GM19025 (cell line): ENCODE data around the gene USP17L25.
"Not testable (repeated sequence)": the region's sequence is repeated elsewhere in the genome, so short reads cannot be mapped to it uniquely, and the experiment has no call there.

Experiments used
- ATAC-seq: cut with Tn5 transposase; IDR thresholded peaks from one replicate; pipeline ENCODE4 v1.9.1; 2021; ENCODE audit warnings: mild to moderate bottlenecking, low read depth, moderate library complexity; ENCODE audit not compliant: unreplicated experiment

USP17L25 gene, protein sequence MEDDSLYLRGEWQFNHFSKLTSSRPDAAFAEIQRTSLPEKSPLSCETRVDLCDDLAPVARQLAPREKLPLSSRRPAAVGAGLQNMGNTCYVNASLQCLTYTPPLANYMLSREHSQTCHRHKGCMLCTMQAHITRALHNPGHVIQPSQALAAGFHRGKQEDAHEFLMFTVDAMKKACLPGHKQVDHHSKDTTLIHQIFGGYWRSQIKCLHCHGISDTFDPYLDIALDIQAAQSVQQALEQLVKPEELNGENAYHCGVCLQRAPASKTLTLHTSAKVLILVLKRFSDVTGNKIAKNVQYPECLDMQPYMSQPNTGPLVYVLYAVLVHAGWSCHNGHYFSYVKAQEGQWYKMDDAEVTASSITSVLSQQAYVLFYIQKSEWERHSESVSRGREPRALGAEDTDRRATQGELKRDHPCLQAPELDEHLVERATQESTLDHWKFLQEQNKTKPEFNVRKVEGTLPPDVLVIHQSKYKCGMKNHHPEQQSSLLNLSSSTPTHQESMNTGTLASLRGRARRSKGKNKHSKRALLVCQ

GRCh38 chr4:9329611-9330010, at the start of gene USP17L25:
Gene USP17L25, plus strand, starts transcription at chr4:9329911. Its CDS starts 0 bp downstream, at chr4:9329911.
- ATAC-seq = not testable (repeated sequence)

DNA sequence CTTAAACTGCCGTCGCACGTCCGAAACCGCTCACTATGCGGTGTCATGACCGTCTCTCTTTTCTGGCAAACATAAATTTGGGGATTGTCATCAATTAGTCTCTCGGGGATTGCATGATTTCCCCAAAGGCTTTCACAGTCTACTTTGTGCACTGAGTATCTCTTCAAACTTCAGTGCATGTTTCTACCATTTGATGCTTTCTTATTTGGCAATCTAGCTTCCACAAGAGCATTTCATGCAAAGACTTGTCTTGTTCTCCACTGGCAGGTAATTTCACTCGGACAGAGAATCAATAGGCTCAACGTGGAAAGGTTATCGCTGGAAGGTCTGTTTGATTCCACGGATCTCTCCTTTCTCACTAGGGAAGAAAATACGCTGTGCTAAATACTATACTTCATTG, 5.5 kb upstream of the USP17L25 start:
- ATAC-seq = not testable (repeated sequence)

GRCh38 chr4:9324865-9325264, 4.8 kb upstream of the USP17L25 start, which contains the start of gene USP17L24:
Gene USP17L24, plus strand, starts transcription at chr4:9325165. Its CDS starts 0 bp downstream, at chr4:9325165.
- ATAC-seq = not testable (repeated sequence)

- ATAC-seq = not testable (repeated sequence)
These were observed 4.6 kb downstream of the USP17L25 start, which contains the start of gene USP17L26 for GRCh38 chr4:9334358-9334757. Gene USP17L26, plus strand, starts transcription at chr4:9334658. Its CDS starts 0 bp downstream, at chr4:9334658.

GRCh38 chr4:9339103-9339502, 9.4 kb downstream of the USP17L25 start, which contains the start of gene USP17L5:
Gene USP17L5, plus strand, starts transcription at chr4:9339403. Its CDS starts 0 bp downstream, at chr4:9339403.
- not testable (repeated sequence) for ATAC-seq

DNA sequence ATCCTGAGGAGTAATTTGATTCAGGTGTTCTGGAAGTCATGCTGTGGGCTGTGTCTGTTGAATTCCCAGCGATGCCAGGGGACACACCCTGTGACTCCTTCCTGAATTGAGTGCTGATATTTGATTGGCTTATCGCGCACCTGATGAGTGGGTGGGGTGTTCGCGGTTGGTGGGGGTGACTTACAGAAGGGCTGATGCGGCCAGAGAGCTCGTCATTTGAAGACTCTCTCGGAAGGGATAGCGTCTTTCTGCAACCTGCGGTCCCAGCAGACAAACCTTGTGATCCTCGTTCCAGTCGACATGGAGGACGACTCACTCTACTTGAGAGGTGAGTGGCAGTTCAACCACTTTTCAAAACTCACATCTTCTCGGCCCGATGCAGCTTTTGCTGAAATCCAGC, 14.1 kb downstream of the USP17L25 start, which contains the start of gene USP17L27:
USP17L27 (plus strand) TSS at position 301 of the 400 bp plus-strand sequence; CDS start at position 301, 0 bp downstream.
- ATAC-seq = not testable (repeated sequence)

GRCh38 chr4:9348593-9348992, 18.9 kb downstream of the USP17L25 start, which contains the start of gene USP17L28:
Gene USP17L28, plus strand, starts transcription at chr4:9348893. Its CDS starts 0 bp downstream, at chr4:9348893.
- not testable (repeated sequence) for ATAC-seq

DNA sequence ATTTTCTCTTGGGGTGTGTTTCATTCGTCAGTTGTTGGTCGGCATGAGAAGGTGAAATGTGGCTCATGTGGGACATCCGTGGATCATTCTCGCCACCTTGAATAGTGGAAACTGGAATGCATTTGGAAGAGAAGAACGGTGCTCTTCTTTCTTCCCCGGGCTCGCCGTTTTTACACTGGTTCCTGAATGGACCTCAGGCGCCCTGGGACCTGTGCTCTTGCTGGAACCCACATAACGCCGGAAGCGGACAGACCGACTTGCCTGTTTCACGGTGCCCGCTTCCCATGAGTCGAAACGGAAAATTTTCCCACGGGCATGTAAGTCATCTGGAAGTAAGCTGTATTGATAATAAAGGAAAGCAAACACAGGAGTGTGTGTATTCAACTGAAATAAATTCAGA, 21.2 kb downstream of the USP17L25 start:
- ATAC-seq = not testable (repeated sequence)

GRCh38 chr4:9353338-9353737, 23.6 kb downstream of the USP17L25 start, which contains the start of gene USP17L29:
Gene USP17L29, plus strand, starts transcription at chr4:9353638. Its CDS starts 0 bp downstream, at chr4:9353638.
- ATAC-seq = not testable (repeated sequence)

GRCh38 chr4:9362829-9363228, 33.1 kb downstream of the USP17L25 start, which contains the start of gene USP17L30:
Gene USP17L30, plus strand, starts transcription at chr4:9363129. Its CDS starts 0 bp downstream, at chr4:9363129.
- ATAC-seq = not testable (repeated sequence)

DNA sequence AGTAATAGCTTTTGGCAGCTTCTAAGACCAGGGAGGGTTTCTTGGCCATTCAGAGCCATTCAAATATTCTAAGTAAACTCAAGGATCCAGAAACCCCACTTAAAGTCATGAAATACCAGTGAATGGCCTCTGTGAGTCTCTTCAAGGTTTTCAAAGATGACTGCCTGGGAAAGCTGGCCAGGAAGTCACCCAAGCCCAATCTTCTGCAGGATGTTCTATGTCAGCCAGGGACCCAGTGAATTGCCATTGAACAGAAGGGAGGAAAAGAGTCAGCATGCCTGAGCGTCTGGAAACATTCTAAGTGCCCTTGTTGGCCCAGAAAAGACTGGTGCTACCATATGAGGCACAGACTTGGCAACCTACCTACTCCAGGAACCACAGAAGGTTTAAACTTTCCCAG, 50.2 kb downstream of the USP17L25 start:
- ATAC-seq = not testable (repeated sequence)
